K562 (cell line): ENCODE data around the gene ATRNL1. TPM values are rescaled to one million over a fixed set of nuclear protein-coding genes. Genes with fewer than 3 reads are reported as not detected.

Experiments used
- ATAC-seq: fragments of 200-7000 bp; cut with Tn5 transposase; 3 replicates; pipeline ENCODE4 v1.9.1; 2020; ENCODE audit warnings: moderate library complexity
- BruUV-seq: library from RNA; stranded (reverse); fragments of 400-500 nt; replicated peaks from 2 replicates; lab custom pipeline; 2021; lab: Mats Ljungman, UMichigan
- CTCF ChIA-PET: fragments of 300-600 bp; formaldehyde crosslinking; extraction: SDS; loops from one replicate; lab custom pipeline; 2021; ENCODE audit warnings: low intra/inter-chr PET ratio; lab: Yijun Ruan, JAX
- POLR2A ChIA-PET: fragments of 300-600, 350-650 bp; sonication (Branson Sonifier 250); formaldehyde crosslinking; extraction: SDS; loops from one replicate; lab custom pipeline; 2021; ENCODE audit warnings: antibody characterized with exemption, inconsistent platforms; lab: Yijun Ruan, JAX
- DNase-seq, 4 experiments: peaks; one replicate each; pipeline versions ENCODE4 v3.0.0 to v3.0.0-alpha.2; 2011 to 2018; ENCODE audit warnings: low spot score in 3 of 4, mixed read lengths in 3 of 4; ENCODE audit errors: extremely low read depth in 1 of 4
- FAIRE-seq: peaks from 2 replicates; lab custom pipeline; 2011; peaks lifted over from hg19 to GRCh38; lab: Jason Lieb, UNC
- H2AFZ ChIP-seq: 2 replicates; pipeline ENCODE4 v1.6.0; 2011; ENCODE audit warnings: low read depth, low read length, control low read depth, inconsistent platforms
- H3K27ac ChIP-seq: fragments of 200-600 bp; 3 replicates; pipeline ENCODE4 v1.8.0; 2011; ENCODE audit warnings: low read depth, mild to moderate bottlenecking, control low read depth, inconsistent platforms, low read length, moderate library complexity, mixed read lengths; ENCODE audit errors: extremely low read depth
- H3K27me3 ChIP-seq, 2 experiments: fragments of 300-600 bp in 1 of 2; 2 replicates in 1 of 2; 3 replicates in 1 of 2; pipeline versions ENCODE4 v1.6.0 to v1.8.0; 2011; ENCODE audit warnings: inconsistent platforms in 2 of 2, low read length in 2 of 2, mild to moderate bottlenecking in 1 of 2, mixed read lengths in 1 of 2, moderate library complexity in 1 of 2; ENCODE audit not compliant: control insufficient read depth in 2 of 2, insufficient read depth in 2 of 2
- H3K36me3 ChIP-seq: fragments of 300-600 bp; 3 replicates; pipeline ENCODE4 v1.8.0; 2011; ENCODE audit warnings: mild to moderate bottlenecking, low read length, inconsistent platforms; ENCODE audit not compliant: control insufficient read depth, insufficient read depth
- H3K4me1 ChIP-seq, 2 experiments: fragments of 200-600 bp in 1 of 2; replicated peaks in 1 of 2; 2 replicates in 1 of 2; 3 replicates in 1 of 2; pipeline versions ENCODE4 v1.5.1 to v1.8.0; 2011; ENCODE audit warnings: inconsistent platforms in 2 of 2, low read length in 2 of 2, mild to moderate bottlenecking in 1 of 2, mixed read lengths in 1 of 2, moderate library complexity in 1 of 2; ENCODE audit not compliant: control insufficient read depth in 2 of 2, insufficient read depth in 2 of 2
- H3K4me2 ChIP-seq: 2 replicates; pipeline ENCODE4 v1.6.1; 2011; ENCODE audit warnings: low read length, control low read depth, inconsistent platforms, mixed read lengths; ENCODE audit not compliant: insufficient read depth
- H3K4me3 ChIP-seq: fragments of 200-600 bp; sonication (generic), shearing (Covaris generic); 2 replicates; pipeline ENCODE4 v1.5.1; 2016; ENCODE audit warnings: control low read depth, inconsistent platforms
- H3K79me2 ChIP-seq: fragments of 200-600 bp; 3 replicates; pipeline ENCODE4 v1.8.0; 2011; ENCODE audit warnings: low read length, inconsistent platforms; ENCODE audit not compliant: control insufficient read depth, insufficient read depth
- H3K9ac ChIP-seq, 2 experiments: 2 replicates each; pipeline versions ENCODE4 v1.6.0 to v1.6.1; 2011; ENCODE audit warnings: low read depth in 2 of 2, low read length in 2 of 2, control low read depth in 1 of 2, inconsistent platforms in 1 of 2, mild to moderate bottlenecking in 1 of 2, mixed read lengths in 1 of 2; ENCODE audit not compliant: insufficient read depth in 1 of 2
- H3K9me1 ChIP-seq: one replicate; pipeline ENCODE4 v1.6.0; 2011; ENCODE audit warnings: inconsistent platforms, mild to moderate bottlenecking, low read length, moderate library complexity; ENCODE audit not compliant: control insufficient read depth, insufficient read depth
- H3K9me3 ChIP-seq: replicated peaks from 2 replicates; pipeline ENCODE4 v1.5.1; 2011; ENCODE audit warnings: low read depth, low read length, inconsistent platforms; ENCODE audit not compliant: control insufficient read depth, insufficient read depth
- H4K20me1 ChIP-seq: replicated peaks from 2 replicates; pipeline ENCODE4 v1.6.1; 2011; ENCODE audit warnings: low read length, inconsistent platforms, mixed read lengths; ENCODE audit not compliant: control insufficient read depth, insufficient read depth
- MBD2 ChIP-seq: sonication (generic); IDR thresholded peaks from 2 replicates; pipeline ENCODE4 v1.6.1; 2016; ENCODE audit warnings: low read depth, borderline replicate concordance
- NR2C1 ChIP-seq, 2 experiments: fragments of 450-650 bp; IDR thresholded peaks; 2 replicates each; pipeline ENCODE4 v1.6.1; 2017; ENCODE audit warnings: mild to moderate bottlenecking in 2 of 2, antibody characterized with exemption in 1 of 2, inconsistent platforms in 1 of 2, missing compliant biosample characterization in 1 of 2, missing genetic modification characterization in 1 of 2
- SMC3 ChIP-seq: conservative IDR thresholded peaks from 2 replicates; pipeline ENCODE4 v1.6.1; 2011; ENCODE audit warnings: low read depth, low read length, improper control_type of control experiment; ENCODE audit not compliant: insufficient read depth
- WGBS: fragments of 100-300 bp; shearing (Covaris generic); methylation state at CpG from one replicate; pipeline ENCODE4 v1.1.6; 2016; ENCODE audit warnings: low coverage, mixed read lengths; ENCODE audit not compliant: insufficient coverage; ENCODE audit errors: missing lambda C conversion rate; 5-methylcytosine and 5-hydroxymethylcytosine counted together
- in situ Hi-C: fragments of 300-500 bp; cut with MboI; formaldehyde crosslinking; loops from 4 replicates; pipeline ENCODE4 v1.15.0; 2018; ENCODE audit warnings: inconsistent platforms, mixed read lengths
- intact Hi-C: fragments of 100-400 bp; cut with micrococcal nuclease; formaldehyde crosslinking; loops from 2 replicates; pipeline ENCODE4 v1.14.2; 2022
- polyA plus RNA-seq, 8 experiments: library from polyadenylated mRNA; depleted of rRNA in 4 of 8; stranded (reverse) in 5 of 8; unstranded in 3 of 8; fragments of >200 nt; fragmentation: Nextera tagmentation in 2 of 8; fragmentation: Illumina TruSeq in 1 of 8; extraction: Ambion mirVana in 2 of 8; extraction: Trizol in 1 of 8; gene quantifications; 2 replicates each; pipeline versions ENCODE4 v1.2.1 to v1.2.3, GENCODE V29; 2011 to 2014; ENCODE audit warnings: inconsistent platforms in 1 of 8, missing spikeins in 1 of 8
- total RNA-seq, 7 experiments: library from RNA; depleted of rRNA in 6 of 7; stranded (reverse); fragments of >200 nt in 6 of 7; fragmentation: Illumina TruSeq in 2 of 7; extraction: Trizol in 2 of 7; gene quantifications; 2 replicates each; pipeline versions ENCODE4 v1.2.1 to v1.2.3, GENCODE V29; 2011 to 2021; ENCODE audit warnings: low replicate concordance in 1 of 7
- TF ChIP-seq, protein P1 (sequence below): fragments of 450-650 bp; IDR thresholded peaks from 2 replicates; pipeline ENCODE4 v1.6.1; 2016; ENCODE audit warnings: mild to moderate bottlenecking
- TF ChIP-seq, protein P2 (sequence below): sonication (generic); formaldehyde crosslinking; IDR thresholded peaks from 2 replicates; pipeline ENCODE4 v1.8.0; 2022; ENCODE audit warnings: mild to moderate bottlenecking, missing genetic modification reagents

The ATRNL1 gene
- total and polyA plus RNA-seq, 9 of the 15 experiments (the other 6 are each of a cell fraction or from before 2014, with no cell fraction given): 0.18 TPM; not detected in 8

DNA sequence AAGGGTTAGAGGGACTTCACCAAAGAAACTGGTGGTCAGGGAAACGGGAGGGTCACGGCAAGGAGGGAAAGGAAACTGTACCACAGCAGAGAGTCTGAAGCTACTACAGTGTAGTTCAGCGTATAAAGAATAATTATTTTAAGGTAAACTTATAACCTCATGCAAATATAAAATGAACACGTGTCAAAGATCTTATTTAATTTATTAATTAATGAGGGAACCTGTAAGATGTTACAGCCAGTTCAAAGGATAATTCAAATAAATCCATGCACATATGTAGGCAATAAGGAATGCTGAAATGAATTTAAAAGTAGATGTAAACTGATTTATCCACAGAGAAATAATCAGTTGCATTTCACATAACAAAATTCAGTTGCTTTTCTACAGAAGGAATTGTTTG lies 49.4 kb upstream of the ATRNL1 start:
- Histone ChIP-seq H3K9ac (no peak overlapping the region), H3K9me1 (no peaks in the 10 kb centered on the region), H3K27me3 (no peaks in the 10 kb centered on the region), H3K4me3 (no peak overlapping the region), H3K27ac (no peak overlapping the region), H3K4me1 (no peaks in the 10 kb centered on the region), H3K36me3 (no peaks in the 10 kb centered on the region), H3K79me2 (no peaks in the 10 kb centered on the region), H2AFZ (no peak overlapping the region), H3K4me2 (no peak overlapping the region), H4K20me1 (no peaks in the 10 kb centered on the region), H3K9me3 (no peaks in the 10 kb centered on the region)
- intact Hi-C loops: no loop called here
- BruUV-seq: no TSS peak
- ChIA-PET CTCF (no interaction called here), POLR2A (no interaction called here)
- WGBS: 0% methylated on average over 4 of the region's 4 CpGs
- TF ChIP-seq SMC3: no peak
- TF ChIP-seq, protein P1, sequence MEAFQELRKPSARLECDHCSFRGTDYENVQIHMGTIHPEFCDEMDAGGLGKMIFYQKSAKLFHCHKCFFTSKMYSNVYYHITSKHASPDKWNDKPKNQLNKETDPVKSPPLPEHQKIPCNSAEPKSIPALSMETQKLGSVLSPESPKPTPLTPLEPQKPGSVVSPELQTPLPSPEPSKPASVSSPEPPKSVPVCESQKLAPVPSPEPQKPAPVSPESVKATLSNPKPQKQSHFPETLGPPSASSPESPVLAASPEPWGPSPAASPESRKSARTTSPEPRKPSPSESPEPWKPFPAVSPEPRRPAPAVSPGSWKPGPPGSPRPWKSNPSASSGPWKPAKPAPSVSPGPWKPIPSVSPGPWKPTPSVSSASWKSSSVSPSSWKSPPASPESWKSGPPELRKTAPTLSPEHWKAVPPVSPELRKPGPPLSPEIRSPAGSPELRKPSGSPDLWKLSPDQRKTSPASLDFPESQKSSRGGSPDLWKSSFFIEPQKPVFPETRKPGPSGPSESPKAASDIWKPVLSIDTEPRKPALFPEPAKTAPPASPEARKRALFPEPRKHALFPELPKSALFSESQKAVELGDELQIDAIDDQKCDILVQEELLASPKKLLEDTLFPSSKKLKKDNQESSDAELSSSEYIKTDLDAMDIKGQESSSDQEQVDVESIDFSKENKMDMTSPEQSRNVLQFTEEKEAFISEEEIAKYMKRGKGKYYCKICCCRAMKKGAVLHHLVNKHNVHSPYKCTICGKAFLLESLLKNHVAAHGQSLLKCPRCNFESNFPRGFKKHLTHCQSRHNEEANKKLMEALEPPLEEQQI: no peak
- TF ChIP-seq MBD2: no peak
- TF ChIP-seq, protein P2, sequence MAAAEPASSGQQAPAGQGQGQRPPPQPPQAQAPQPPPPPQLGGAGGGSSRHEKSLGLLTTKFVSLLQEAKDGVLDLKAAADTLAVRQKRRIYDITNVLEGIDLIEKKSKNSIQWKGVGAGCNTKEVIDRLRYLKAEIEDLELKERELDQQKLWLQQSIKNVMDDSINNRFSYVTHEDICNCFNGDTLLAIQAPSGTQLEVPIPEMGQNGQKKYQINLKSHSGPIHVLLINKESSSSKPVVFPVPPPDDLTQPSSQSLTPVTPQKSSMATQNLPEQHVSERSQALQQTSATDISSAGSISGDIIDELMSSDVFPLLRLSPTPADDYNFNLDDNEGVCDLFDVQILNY (CRISPR knock-in tag): no peak
- no peak for TF ChIP-seq NR2C1 (IDR thresholded peaks at IDR 0.05)
- TF ChIP-seq NR2C1 (tag; IDR thresholded peaks at IDR 0.05): no peak
- in situ Hi-C loops: no loop called here
- FAIRE-seq (no peak), DNase-seq (no peak), ATAC-seq (no peak)
